HG02610 (cell line): Measurements from ENCODE around the gene CCDC27.
"Not testable (repeated sequence)": the region's sequence is repeated elsewhere in the genome, so short reads cannot be mapped to it uniquely, and the experiment has no call there.

ENCODE experiments used
- ATAC-seq: cut with Tn5 transposase; IDR thresholded peaks from one replicate; pipeline ENCODE4 v1.9.1; 2021; ENCODE audit warnings: mild to moderate bottlenecking, moderate library complexity; ENCODE audit not compliant: unreplicated experiment

Gene CCDC27

GRCh38 chr1:3717715-3718601, 34.3 kb upstream of the CCDC27 start:
- ATAC-seq, result no peak

GRCh38 chr1:3718764-3719163, 33.5 kb upstream of the CCDC27 start:
- no peak for ATAC-seq

GRCh38 chr1:3721955-3722465, 30.2 kb upstream of the CCDC27 start:
- ATAC-seq, result no peak

- ATAC-seq, result no peak
Observed at GRCh38 chr1:3722846-3723245, 29.4 kb upstream of the CCDC27 start.

GRCh38 chr1:3724416-3725030, 27.7 kb upstream of the CCDC27 start:
- ATAC-seq, result not testable (repeated sequence)

GRCh38 chr1:3725366-3725765, 26.9 kb upstream of the CCDC27 start:
- ATAC-seq, result no peak

GRCh38 chr1:3727042-3727824, 25.0 kb upstream of the CCDC27 start:
- ATAC-seq, result no peak

- no peak for ATAC-seq
Observed at GRCh38 chr1:3727825-3728776, 24.1 kb upstream of the CCDC27 start.

GRCh38 chr1:3729594-3730542, 22.4 kb upstream of the CCDC27 start:
- ATAC-seq, result no peak

- ATAC-seq, result no peak
Observed at GRCh38 chr1:3730543-3731247, 21.6 kb upstream of the CCDC27 start.

- no peak for ATAC-seq
Observed at GRCh38 chr1:3731583-3732433, 20.4 kb upstream of the CCDC27 start.

GRCh38 chr1:3732434-3733093, 19.7 kb upstream of the CCDC27 start:
- no peak for ATAC-seq

GRCh38 chr1:3733094-3733882, 19.0 kb upstream of the CCDC27 start:
- ATAC-seq, result no peak

- ATAC-seq, result no peak
Observed at GRCh38 chr1:3733883-3734589, 18.2 kb upstream of the CCDC27 start.

- ATAC-seq, result no peak
Observed at GRCh38 chr1:3734602-3735001, 17.6 kb upstream of the CCDC27 start.
